Stimulated activated CD8-positive, alpha-beta memory T cell treated with anti-CD3 and anti-CD28 coated beads, Interleukin-2, amount 100 ng/mL, for 48 hours (primary cell): ENCODE results near the gene DCST2.
"Not testable (repeated sequence)": the region's sequence is repeated elsewhere in the genome, so short reads cannot be mapped to it uniquely, and the experiment has no call there.

ENCODE experiments used
- DNase-seq, 2 donors: peaks; one replicate each; pipeline ENCODE4 v3.0.0-alpha.2; 2020; ENCODE audit warnings: low read depth in 2 of 2

Gene DCST2

GRCh38 chr1:154998818-154999570 is 34.6 kb downstream of the DCST2 start:
- DNase-seq, result peak; percentile 72 to 81

GRCh38 chr1:154998201-154998780 is 35.3 kb downstream of the DCST2 start:
- no peak for DNase-seq

GRCh38 chr1:154996966-154997701 is 36.4 kb downstream of the DCST2 start:
- no peak for DNase-seq

GRCh38 chr1:154995301-154995983 is 38.1 kb downstream of the DCST2 start:
- not testable (repeated sequence) for DNase-seq

- DNase-seq, result no peak
Observed at GRCh38 chr1:154994591-154994990, 39.0 kb downstream of the DCST2 start.

- DNase-seq, result no peak
Observed at GRCh38 chr1:154994269-154994587, 39.4 kb downstream of the DCST2 start.

- no peak for DNase-seq
Observed at GRCh38 chr1:154993572-154994268, 39.9 kb downstream of the DCST2 start, which contains the start of gene LENEP. TSS of gene LENEP (plus strand) at chr1:154993586. CDS start at chr1:154993608, 22 bp downstream.

DNA sequence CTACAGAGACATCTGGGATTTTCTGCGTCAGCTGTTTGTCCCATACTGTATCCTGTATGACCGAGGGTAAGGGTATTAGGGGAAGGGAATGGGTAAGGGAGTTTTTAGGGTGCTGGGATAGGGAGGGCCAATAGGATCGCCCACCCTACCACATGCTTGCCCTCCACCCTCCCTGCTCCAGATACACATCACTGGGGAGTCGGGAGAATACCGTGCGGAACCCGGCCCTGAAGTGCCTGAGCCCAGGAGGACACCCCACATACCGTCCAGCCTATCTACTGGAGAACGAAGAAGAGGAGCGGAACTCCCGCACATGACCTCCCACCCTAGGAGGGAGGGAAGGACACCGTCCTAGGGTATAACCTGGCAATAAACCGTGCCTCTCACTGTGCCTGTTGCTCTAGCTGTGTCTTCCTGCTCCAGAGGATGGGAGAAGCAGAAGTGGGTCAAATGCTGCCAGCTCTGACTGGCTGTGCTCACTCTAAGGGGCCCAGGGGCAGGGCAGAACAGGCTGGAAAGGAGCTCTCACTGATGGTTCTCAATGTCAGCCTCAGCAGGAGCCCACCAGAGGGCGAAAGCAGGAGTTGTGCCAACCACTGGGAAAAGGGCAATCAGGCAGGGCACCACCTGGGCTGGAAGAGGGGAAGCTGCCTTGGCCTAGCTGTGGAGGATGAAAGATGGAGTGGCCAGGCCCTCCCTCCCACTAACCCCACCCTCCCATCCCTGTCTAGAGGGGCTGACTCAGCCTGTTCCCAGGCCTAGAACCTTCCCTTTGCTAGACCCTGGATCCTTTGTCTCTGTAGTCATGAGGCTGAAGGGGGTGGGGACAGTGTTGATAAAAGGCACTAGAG is 40.6 kb downstream of the DCST2 start:
- DNase-seq, result no peak

- DNase-seq, result no peak
Observed at GRCh38 chr1:154990276-154990675, 43.3 kb downstream of the DCST2 start.

DNA sequence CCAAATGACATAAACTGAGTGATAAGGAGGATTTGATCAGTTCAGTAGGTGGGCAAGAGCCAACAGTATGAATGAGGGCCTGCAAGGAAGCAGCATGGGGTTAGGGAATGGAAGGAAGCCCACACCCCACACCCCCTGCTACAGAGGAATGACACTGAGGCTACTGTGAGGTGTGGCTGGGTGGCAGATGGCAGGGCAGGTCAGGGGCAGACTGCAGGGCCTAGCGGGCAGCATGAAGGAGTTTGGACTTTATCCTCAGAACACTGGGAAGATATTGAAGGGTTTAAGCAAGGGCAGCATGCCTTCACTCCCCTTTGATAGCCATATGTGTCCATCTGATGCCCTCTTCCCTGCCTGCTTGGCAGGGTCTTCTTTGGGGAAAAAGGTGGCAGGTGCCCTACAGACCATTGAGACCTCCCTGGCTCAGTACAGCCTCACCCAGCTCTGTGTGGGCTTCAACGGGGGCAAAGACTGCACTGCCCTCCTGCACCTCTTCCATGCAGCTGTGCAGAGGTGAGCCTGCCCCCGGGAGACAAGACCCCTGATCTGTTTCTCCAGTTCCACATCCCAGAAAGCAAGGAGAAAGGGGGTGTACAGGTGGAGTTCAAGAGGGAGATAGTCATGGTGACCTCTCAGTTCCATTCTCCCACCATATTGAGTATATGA is 44.3 kb downstream of the DCST2 start:
- DNase-seq, result no peak

GRCh38 chr1:154988058-154988954 is 45.3 kb downstream of the DCST2 start:
- no peak for DNase-seq

DNA sequence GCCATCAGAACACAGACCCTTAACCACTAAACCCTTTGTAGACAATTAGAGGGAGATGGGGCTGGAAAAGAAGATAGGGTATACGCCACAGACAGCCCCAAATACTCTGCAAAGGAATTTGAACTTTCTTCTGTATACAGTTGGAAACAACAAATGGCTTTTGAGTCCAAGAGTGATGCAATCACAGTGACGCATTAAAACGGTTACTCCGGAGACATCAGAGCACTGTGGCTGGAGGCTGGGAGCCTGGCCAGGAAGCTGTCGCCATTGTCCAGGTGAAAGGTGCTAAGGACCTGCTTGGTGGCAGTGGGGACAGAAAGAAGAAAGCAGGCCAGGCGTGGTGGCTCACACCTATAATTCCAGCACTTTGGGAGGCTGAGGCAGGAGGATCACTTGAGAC is 46.3 kb downstream of the DCST2 start:
- DNase-seq, result no peak

DNA sequence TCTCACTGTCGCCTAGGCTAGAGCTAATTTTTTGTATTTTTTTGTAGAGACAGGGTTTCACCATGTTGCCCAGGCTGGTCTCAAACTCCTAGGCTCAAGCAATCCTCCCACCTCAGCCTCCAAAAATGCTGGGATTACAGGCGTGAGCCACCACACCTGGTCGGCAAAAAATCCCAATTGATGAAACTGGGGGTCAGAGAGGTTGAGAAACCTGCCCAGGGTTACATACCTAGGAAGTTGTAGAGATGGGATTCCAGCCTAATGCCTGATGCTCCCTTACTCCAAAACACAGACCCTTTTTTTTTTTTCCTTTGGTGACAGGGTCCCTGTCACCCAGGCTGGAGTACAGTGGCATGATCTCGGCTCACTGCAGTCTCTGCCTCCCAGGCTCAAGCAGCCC is 46.8 kb downstream of the DCST2 start:
- DNase-seq, result not testable (repeated sequence)

GRCh38 chr1:154983776-154984466 is 49.7 kb downstream of the DCST2 start:
- DNase-seq, result no peak

GRCh38 chr1:154982897-154983648 is 50.5 kb downstream of the DCST2 start, which contains the start of gene FLAD1:
TSS of gene FLAD1 (plus strand) at chr1:154983344. CDS start at chr1:154983695, 351 bp downstream.
- DNase-seq, result peak; percentile 88 to 94

DNA sequence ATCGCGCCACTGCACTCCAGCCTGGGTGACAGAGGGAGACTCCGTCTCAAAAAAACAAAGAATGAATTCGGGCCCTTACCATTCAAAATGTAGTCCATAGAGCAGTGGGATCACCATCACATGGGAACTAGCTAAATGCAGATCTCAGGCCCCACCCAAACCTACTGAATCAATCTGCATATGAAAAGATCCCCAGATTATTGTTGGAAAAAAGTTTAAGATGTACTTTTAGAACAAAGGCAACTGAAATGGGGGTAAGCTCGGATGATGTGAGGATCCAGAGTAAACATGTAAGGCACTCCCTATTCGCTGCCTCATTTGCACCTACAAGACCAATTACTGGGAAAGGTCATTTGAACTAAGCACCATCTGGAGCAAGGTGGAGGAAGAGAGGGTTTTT is 51.2 kb downstream of the DCST2 start:
- DNase-seq, result no peak

GRCh38 chr1:154978360-154978759 is 55.2 kb downstream of the DCST2 start:
- DNase-seq, result no peak

- DNase-seq, result not testable (repeated sequence)
Observed at GRCh38 chr1:154977762-154978161, 55.8 kb downstream of the DCST2 start.
